Measurements from ENCODE around the gene DGKG. TPM values are rescaled to one million over a fixed set of nuclear protein-coding genes. Genes with fewer than 3 reads are reported as not detected.

The DGKG gene
- polyA plus RNA-seq, 2 of the 4 experiments (the other 2 are of a cell fraction) = 11.5 to 13.3 TPM

GRCh38 chr3:186241910-186242821 lies 119.9 kb downstream of the DGKG start (continued):
- no peak for TF ChIP-seq CBX8 (IDR thresholded peaks at IDR 0.05)
- no peak for TF ChIP-seq FOSB (CRISPR knock-in tag; IDR thresholded peaks at IDR 0.05)
- TF ChIP-seq CHD4 (IDR thresholded peaks at IDR 0.05; ENCODE audit: borderline replicate concordance) = no peak
- peak; percentile 83 for TF ChIP-seq MAX (IDR thresholded peaks at IDR 0.05)
- peak; percentile 64 to 69 for TF ChIP-seq RAD21 (conservative IDR thresholded peaks at IDR 0.05 in 1 of 2, IDR thresholded peaks at IDR 0.05 in 1 of 2)
- TF ChIP-seq ESRRA (IDR thresholded peaks at IDR 0.05; ENCODE audit: borderline replicate concordance, low read length) = no peak
- TF ChIP-seq NPAS2 (CRISPR knock-in tag; IDR thresholded peaks at IDR 0.05; ENCODE audit: borderline replicate concordance) = no peak
- no peak for TF ChIP-seq CBX2 (IDR thresholded peaks at IDR 0.05; ENCODE audit: borderline replicate concordance, low read depth)
- TF ChIP-seq ATOH8 (CRISPR knock-in tag; IDR thresholded peaks at IDR 0.05; ENCODE audit: low read depth) = no peak
- TF ChIP-seq ZFP36 (IDR thresholded peaks at IDR 0.05; ENCODE audit: borderline replicate concordance, partially characterized antibody) = no peak
- TF ChIP-seq TP53 (CRISPR knock-in tag; IDR thresholded peaks at IDR 0.05) = no peak
- TF ChIP-seq SREBF2 (IDR thresholded peaks at IDR 0.05) = no peak
- TF ChIP-seq MYC (IDR thresholded peaks at IDR 0.05; ENCODE audit: borderline replicate concordance, low read length) = peak; percentile 80
- no peak for TF ChIP-seq EP300 (IDR thresholded peaks at IDR 0.05)
- TF ChIP-seq ZSCAN20 (CRISPR knock-in tag; IDR thresholded peaks at IDR 0.05) = no peak
- peak; percentile 46; the same call in 1 of the 2 replicates for TF ChIP-seq KDM5A (IDR thresholded peaks at IDR 0.05)
- no peak for TF ChIP-seq ZNF302 (CRISPR knock-in tag; IDR thresholded peaks at IDR 0.05)
- no peak for TF ChIP-seq HOXB5 (CRISPR knock-in tag; IDR thresholded peaks at IDR 0.05)
- TF ChIP-seq ZC3H11A (IDR thresholded peaks at IDR 0.05) = no peak
- no peak for TF ChIP-seq HOXA7 (CRISPR knock-in tag; IDR thresholded peaks at IDR 0.05)
- no peak for TF ChIP-seq E2F6 (IDR thresholded peaks at IDR 0.05; ENCODE audit: borderline replicate concordance, low read depth)
- TF ChIP-seq HMGXB4 (CRISPR knock-in tag; IDR thresholded peaks at IDR 0.05; ENCODE audit: borderline replicate concordance) = no peak
- TF ChIP-seq NR3C1 (IDR thresholded peaks at IDR 0.05) = no peak
- no peak for TF ChIP-seq RCOR1 (IDR thresholded peaks at IDR 0.05; ENCODE audit: low read depth, low read length)
- 0 out of 5 replicates have a peak, but pooled peaks of 1 of the 2 experiments have one; percentile 42 for TF ChIP-seq JUN (IDR thresholded peaks at IDR 0.05)
- TF ChIP-seq POLR2A (IDR thresholded peaks at IDR 0.05; ENCODE audit: low read length) = peak; percentile 37; the same call in 1 of the 2 replicates
- no peak for TF ChIP-seq RARB (CRISPR knock-in tag; IDR thresholded peaks at IDR 0.05)
- TF ChIP-seq FOXS1 (CRISPR knock-in tag; IDR thresholded peaks at IDR 0.05) = no peak
- TF ChIP-seq EHMT2 (IDR thresholded peaks at IDR 0.05; ENCODE audit: low read depth) = no peak
- TF ChIP-seq GATA3 (IDR thresholded peaks at IDR 0.05; ENCODE audit: borderline replicate concordance) = no peak
- TF ChIP-seq POLR2AphosphoS2 (conservative IDR thresholded peaks at IDR 0.05; ENCODE audit: low read length) = no peak
- TF ChIP-seq MAZ (IDR thresholded peaks at IDR 0.05; ENCODE audit: borderline replicate concordance, low read depth, low read length) = no peak
- no peak for TF ChIP-seq TFCP2L1 (CRISPR knock-in tag; IDR thresholded peaks at IDR 0.05)
- 0 out of 2 replicates have a peak, but pooled peaks have one; percentile 27 for TF ChIP-seq PHF8 (IDR thresholded peaks at IDR 0.05; ENCODE audit: borderline replicate concordance, low read depth)
- TF ChIP-seq BHLHE40 (IDR thresholded peaks at IDR 0.05; ENCODE audit: low read depth, low read length) = no peak
- peak; percentile 65 for TF ChIP-seq CTCF (IDR thresholded peaks at IDR 0.05)
- no peak for TF ChIP-seq HOXB13 (CRISPR knock-in tag; IDR thresholded peaks at IDR 0.05; ENCODE audit: low read depth)
- TF ChIP-seq HEYL (CRISPR knock-in tag; IDR thresholded peaks at IDR 0.05) = no peak

Data from A549 (cell line).